ENCODE results near the gene AKR1B15. TPM values are rescaled to one million over a fixed set of nuclear protein-coding genes. Genes with fewer than 3 reads are reported as not detected.

The AKR1B15 gene
- total and polyA plus RNA-seq, 3 donors from 2014 or later: 0.80 to 2.1 (median 1.9) TPM

GRCh38 chr7:134613623-134614347, 64.9 kb downstream of the AKR1B15 start:
- Histone ChIP-seq H3K27me3 (no peaks in the 10 kb centered on the region), H3K9me3 (no peaks in the 10 kb centered on the region), H3K4me1 (no peaks in the 10 kb centered on the region), H3K4me3 (no peak overlapping the region), H3K36me3 (ENCODE audit: low read depth, missing control alignments) (no peaks in the 10 kb centered on the region), H3K27ac (peak overlapping the region in 1 of 2 donors; percentile 77)
- 47 to 51% methylated on average over 3 of the region's 3 CpGs for WGBS, 2 donors
- peak; percentile 41 for DNase-seq
- intact Hi-C loops (cut with DNase I; ENCODE audit: low total_unique reads): no loop called here
- no peak for TF ChIP-seq CTCF (IDR thresholded peaks at IDR 0.05)
- TF ChIP-seq POLR2A (IDR thresholded peaks at IDR 0.05): no peak

GRCh38 chr7:134616611-134617010, 67.7 kb downstream of the AKR1B15 start:
- H3K27me3 ChIP-seq: no peaks in the 10 kb centered on the region
- no peaks in the 10 kb centered on the region for H3K4me1 ChIP-seq
- no peaks in the 10 kb centered on the region for H3K36me3 ChIP-seq (ENCODE audit: low read depth, missing control alignments)
- WGBS, 2 donors: 87 to 88% methylated on average over 2 of the region's 2 CpGs
- intact Hi-C loops (cut with DNase I; ENCODE audit: low total_unique reads): no loop called here
- H3K27ac ChIP-seq: no peak overlapping the region
- no peak for DNase-seq
- H3K4me3 ChIP-seq: no peak overlapping the region
- TF ChIP-seq CTCF (IDR thresholded peaks at IDR 0.05) (no peak), POLR2A (IDR thresholded peaks at IDR 0.05) (no peak)
- H3K9me3 ChIP-seq: no peaks in the 10 kb centered on the region

- Histone ChIP-seq H3K4me3 (no peak overlapping the region), H3K36me3 (ENCODE audit: low read depth, missing control alignments) (no peaks in the 10 kb centered on the region), H3K27ac (no peak overlapping the region), H3K9me3 (no peaks in the 10 kb centered on the region), H3K4me1 (no peaks in the 10 kb centered on the region), H3K27me3 (no peaks in the 10 kb centered on the region)
- 70 to 82% methylated on average over 5 of the region's 5 CpGs for WGBS, 2 donors
- TF ChIP-seq CTCF (IDR thresholded peaks at IDR 0.05) (no peak), POLR2A (IDR thresholded peaks at IDR 0.05) (no peak)
- intact Hi-C loops (cut with DNase I; ENCODE audit: low total_unique reads): no loop called here
- no peak for DNase-seq
These were observed 70.0 kb downstream of the AKR1B15 start for GRCh38 chr7:134618756-134619530.

GRCh38 chr7:134619627-134620331, 70.9 kb downstream of the AKR1B15 start:
- TF ChIP-seq POLR2A (IDR thresholded peaks at IDR 0.05) (no peak), CTCF (IDR thresholded peaks at IDR 0.05) (no peak)
- Histone ChIP-seq H3K9me3 (no peaks in the 10 kb centered on the region), H3K4me1 (no peaks in the 10 kb centered on the region), H3K36me3 (ENCODE audit: low read depth, missing control alignments) (no peaks in the 10 kb centered on the region), H3K27me3 (no peaks in the 10 kb centered on the region), H3K4me3 (no peak overlapping the region), H3K27ac (no peak overlapping the region)
- no peak for DNase-seq
- WGBS, 2 donors: 66 to 90% methylated on average over 2 of the region's 2 CpGs
- intact Hi-C loops (cut with DNase I; ENCODE audit: low total_unique reads): no loop called here

Measured in testis (tissue), 3 donors.